Putamen (tissue), 1 donor: ENCODE measurements around the gene RAB11FIP4.

Source experiments
- DNase-seq: peaks from one replicate; pipeline ENCODE4 v3.0.0-alpha.2; 2016; ENCODE audit warnings: low spot score

RAB11FIP4 gene

GRCh38 chr17:31568121-31568520 is 176.6 kb downstream of the RAB11FIP4 start:
- DNase-seq = no peak

- DNase-seq = no peak
Observed at GRCh38 chr17:31568539-31568938, 177.1 kb downstream of the RAB11FIP4 start.

- no peak for DNase-seq
Observed at GRCh38 chr17:31570231-31570630, 178.8 kb downstream of the RAB11FIP4 start.

GRCh38 chr17:31570951-31571892 is 179.7 kb downstream of the RAB11FIP4 start:
- DNase-seq = no peak

GRCh38 chr17:31572341-31572740 is 180.9 kb downstream of the RAB11FIP4 start:
- no peak for DNase-seq

GRCh38 chr17:31573047-31573446 is 181.6 kb downstream of the RAB11FIP4 start:
- no peak for DNase-seq

GRCh38 chr17:31573861-31574260 is 182.4 kb downstream of the RAB11FIP4 start:
- no peak for DNase-seq

GRCh38 chr17:31574458-31574857 is 183.0 kb downstream of the RAB11FIP4 start:
- DNase-seq = no peak

GRCh38 chr17:31575043-31575442 is 183.6 kb downstream of the RAB11FIP4 start:
- no peak for DNase-seq

- no peak for DNase-seq
Observed at GRCh38 chr17:31579265-31579664, 187.8 kb downstream of the RAB11FIP4 start.

- DNase-seq = peak; percentile 23
Observed at GRCh38 chr17:31580316-31580705, 188.8 kb downstream of the RAB11FIP4 start.

GRCh38 chr17:31580706-31581490 is 189.4 kb downstream of the RAB11FIP4 start:
- DNase-seq = peak; percentile 64

GRCh38 chr17:31581491-31581890 is 190.0 kb downstream of the RAB11FIP4 start:
- DNase-seq = no peak

GRCh38 chr17:31582151-31582907 is 190.9 kb downstream of the RAB11FIP4 start:
- peak; percentile 52 for DNase-seq

- no peak for DNase-seq
Observed at GRCh38 chr17:31583772-31584356, 192.4 kb downstream of the RAB11FIP4 start.

- DNase-seq = no peak
Observed at GRCh38 chr17:31584438-31585279, 193.2 kb downstream of the RAB11FIP4 start.

- DNase-seq = no peak
Observed at GRCh38 chr17:31585280-31585630, 193.8 kb downstream of the RAB11FIP4 start.

- no peak for DNase-seq
Observed at GRCh38 chr17:31586946-31587345, 195.5 kb downstream of the RAB11FIP4 start.

- no peak for DNase-seq
Observed at GRCh38 chr17:31587462-31587861, 196.0 kb downstream of the RAB11FIP4 start.
